DMS53 treated with DMSO at 0.1 percent for 48 hours (cell line): ENCODE data around the gene TDRD7.

Source experiments
- DNase-seq: peaks from one replicate; lab custom pipeline; 2025; ENCODE audit not compliant: unreplicated experiment; lab: John Stamatoyannopoulos, UW

Gene TDRD7

DNA sequence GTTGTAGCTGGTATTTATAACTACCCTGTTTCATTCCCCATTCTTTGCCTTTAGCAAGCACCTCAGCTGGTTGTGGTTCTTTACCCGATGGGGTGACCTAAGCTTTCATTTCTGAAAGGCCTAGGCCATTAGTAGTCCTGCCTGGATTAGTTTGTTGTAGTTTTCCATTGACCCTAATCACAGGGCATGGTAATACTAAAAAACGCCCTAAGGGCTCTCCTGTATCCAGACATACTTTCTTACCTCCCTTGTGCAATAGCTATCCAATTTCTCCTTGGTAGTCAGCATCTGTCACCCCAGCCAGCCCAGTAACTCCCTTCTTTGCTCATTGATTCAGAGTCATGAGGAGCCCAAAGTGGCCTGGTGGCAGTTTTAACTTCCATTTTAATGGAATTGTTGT, 113.6 kb downstream of the TDRD7 start:
- no peak for DNase-seq

- DNase-seq = no peak
Observed at GRCh38 chr9:97526895-97527575, 115.1 kb downstream of the TDRD7 start.

DNA sequence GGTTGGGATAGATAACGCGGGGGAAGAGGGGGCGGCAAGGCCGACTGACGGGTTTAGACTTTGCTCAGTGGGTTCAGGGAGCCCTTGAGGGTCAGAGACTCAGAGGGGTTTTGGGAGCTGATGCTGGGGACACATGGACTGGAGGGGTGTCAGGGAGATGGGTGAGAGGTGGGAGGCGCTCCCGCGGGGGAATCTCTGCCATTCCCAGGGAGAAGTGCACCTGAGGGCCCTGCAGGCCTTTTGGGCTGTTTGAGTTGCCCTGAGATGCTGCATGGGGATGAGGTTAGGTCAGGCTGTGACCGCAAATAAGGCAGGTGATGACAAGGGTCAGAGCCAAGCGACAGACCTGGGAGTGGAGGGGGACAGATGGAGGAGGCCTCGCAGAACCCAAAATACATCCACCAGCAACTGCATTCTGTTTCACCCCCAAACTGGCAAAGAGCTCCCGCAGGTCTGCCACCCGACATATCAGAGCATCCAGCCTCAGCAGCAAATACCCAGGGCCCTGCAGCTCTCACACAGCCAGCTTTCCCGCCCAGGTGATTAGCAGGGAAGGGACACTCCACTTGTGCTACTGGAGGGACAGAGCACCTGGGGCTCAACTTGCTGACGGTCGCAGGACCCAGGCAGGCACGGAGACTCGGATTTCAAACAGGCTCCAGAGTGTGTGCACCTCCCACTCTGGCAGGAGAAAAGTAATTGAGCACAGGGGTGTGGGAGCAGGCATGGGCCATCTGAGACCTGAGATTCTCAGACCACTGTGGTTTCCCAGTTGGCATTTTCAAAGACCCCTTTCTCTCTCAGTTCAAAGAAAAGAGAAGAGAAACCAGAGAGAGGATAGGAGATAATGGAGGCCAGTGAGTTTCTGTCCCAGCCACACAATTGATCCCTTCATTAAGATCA, 116.0 kb downstream of the TDRD7 start:
- no peak for DNase-seq

- DNase-seq = no peak
Observed at GRCh38 chr9:97528529-97529230, 116.8 kb downstream of the TDRD7 start.

DNA sequence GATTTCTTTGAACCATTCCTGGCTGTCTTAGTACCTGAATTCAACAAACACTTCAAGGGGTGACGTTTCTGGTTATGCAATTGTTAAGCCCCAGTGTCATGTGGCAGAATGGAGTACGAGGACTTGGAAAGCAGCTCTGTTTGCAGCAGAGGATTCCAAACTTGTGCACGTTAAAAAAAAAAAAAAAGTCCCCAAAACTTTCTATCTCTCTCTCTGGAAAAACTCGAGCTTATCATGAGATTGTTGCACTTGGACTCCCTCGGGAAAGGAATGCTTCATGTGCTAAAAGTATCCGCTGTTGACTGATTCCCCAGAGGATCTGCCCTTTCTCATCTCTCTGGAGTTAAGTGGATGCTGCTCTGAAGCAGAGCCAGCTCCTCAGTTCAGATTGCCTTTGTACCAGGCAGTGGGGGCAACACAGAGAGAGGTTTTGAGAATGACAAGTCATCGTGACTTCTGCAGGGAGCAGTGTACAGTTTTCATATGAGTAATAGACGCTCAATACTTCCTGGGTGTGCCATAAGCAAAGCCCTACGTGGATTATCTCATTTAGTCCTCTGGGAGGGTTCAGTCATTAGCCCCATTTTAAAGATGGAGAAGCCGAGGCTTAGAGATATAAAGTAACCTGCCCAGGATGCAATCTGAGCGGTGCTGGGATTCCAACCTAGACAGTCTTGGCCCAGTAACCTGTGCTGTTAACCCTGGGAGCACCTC, 117.6 kb downstream of the TDRD7 start:
- DNase-seq = no peak

DNA sequence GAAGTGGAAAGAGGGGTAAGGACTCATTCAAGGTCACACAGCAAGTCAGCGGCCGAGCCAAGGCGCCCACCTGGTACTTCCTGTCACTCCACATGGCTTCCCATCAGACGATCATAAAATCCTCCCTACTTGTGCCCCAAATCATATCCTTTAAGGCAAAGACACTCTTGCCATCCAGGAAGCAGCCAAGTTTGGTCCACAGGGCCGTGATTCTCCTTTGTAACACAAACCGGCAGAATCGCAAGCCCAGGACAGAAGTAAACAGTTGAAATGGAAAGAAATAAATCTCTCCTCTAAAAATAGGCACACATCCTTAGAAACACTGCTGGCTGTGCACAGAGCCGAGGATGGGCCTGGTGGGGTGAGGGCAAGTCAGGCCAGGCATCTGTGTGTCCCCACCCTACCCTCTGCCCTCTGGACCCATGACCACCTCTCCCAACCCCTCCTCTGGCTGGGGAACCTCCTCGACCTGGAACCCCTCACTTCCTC, 120.0 kb downstream of the TDRD7 start:
- no peak for DNase-seq

DNA sequence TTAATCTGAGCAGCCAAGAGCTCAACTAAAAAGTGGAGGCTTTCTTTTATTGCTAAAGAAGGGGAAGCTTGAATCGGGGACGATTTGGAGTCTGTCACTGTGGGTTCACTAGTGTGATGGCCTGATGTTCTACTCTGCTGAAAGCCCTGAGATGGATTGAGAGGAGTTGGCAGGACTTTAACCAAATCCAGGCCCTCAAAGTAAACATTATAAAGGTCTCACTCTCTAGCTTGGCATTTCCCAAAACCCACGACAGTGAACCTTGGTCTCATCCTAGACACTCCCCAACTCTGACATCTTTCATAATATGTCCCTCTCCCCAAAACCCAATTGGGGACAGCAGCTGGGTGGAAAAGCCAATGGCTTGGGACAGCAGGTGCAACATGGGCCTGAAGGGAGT, 122.3 kb downstream of the TDRD7 start:
- DNase-seq = no peak

- DNase-seq = no peak
Observed at GRCh38 chr9:97534961-97535594, 123.2 kb downstream of the TDRD7 start.

GRCh38 chr9:97535771-97536170, 123.9 kb downstream of the TDRD7 start:
- no peak for DNase-seq

DNA sequence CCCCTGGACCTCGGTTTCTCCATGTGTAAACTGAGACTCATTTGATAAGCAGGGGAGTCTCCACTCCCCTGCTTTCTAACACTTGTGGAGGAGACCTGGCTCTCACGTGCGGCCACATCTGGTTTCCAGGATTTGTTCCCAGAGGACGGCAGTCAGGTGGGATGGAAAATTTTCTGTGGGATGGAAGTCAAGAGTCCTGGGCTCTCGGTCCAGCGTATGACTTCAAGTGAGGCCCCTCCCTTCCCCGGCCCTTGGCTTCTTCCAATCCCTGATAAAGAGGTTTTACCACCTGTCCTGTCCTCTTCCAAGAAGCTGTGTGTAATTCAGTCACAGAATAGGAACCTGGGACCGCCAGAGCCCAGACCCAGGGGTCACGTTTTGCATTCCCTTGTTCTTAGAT, 124.6 kb downstream of the TDRD7 start:
- no peak for DNase-seq

DNA sequence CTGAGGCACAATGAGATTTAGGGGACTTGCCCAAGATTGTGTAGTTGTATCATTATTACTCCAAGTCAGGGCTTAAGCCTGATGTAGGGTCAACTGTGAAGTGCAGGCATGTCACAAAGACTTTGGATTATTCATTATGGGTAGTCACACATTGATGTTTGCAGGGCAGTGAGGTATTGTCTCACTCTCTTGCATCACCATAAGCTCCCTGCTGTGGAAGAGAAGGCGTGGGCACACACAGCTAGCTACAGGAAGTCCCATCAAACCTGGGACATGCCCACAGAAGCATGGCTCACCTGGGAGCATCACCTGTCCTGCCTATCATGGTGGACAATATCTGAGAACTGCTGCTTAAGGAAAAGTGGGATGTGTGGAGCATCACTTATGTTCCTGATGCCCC, 131.7 kb downstream of the TDRD7 start:
- DNase-seq = no peak

- DNase-seq = no peak
Observed at GRCh38 chr9:97545486-97545885, 133.6 kb downstream of the TDRD7 start.
